ENCODE measurements around the gene AGBL2. TPM values are rescaled to one million over a fixed set of nuclear protein-coding genes. Genes with fewer than 3 reads are reported as not detected.
"Not testable (repeated sequence)": the region's sequence is repeated elsewhere in the genome, so short reads cannot be mapped to it uniquely, and the experiment has no call there.

The AGBL2 gene
- polyA plus RNA-seq, 1 donor from 2014 or later, result not detected

- not testable (repeated sequence) for H3K9me3 ChIP-seq (ENCODE audit: low read length); H3F3A ChIP-seq (ENCODE audit: insufficient read depth, low read length, poor library complexity, severe bottlenecking); H3K4me3 ChIP-seq (ENCODE audit: low read length); H3K9ac ChIP-seq (ENCODE audit: low read length); H3K27ac ChIP-seq (ENCODE audit: low read length); H3K27me3 ChIP-seq (ENCODE audit: insufficient read depth, low read depth, low read length); H3K9me2 ChIP-seq (ENCODE audit: insufficient read depth, low read length); H3K79me2 ChIP-seq (replicated peaks; ENCODE audit: insufficient read depth, low read length); H4K20me1 ChIP-seq (ENCODE audit: insufficient read depth); H3K4me2 ChIP-seq (ENCODE audit: low read length); H2AFZ ChIP-seq (ENCODE audit: low read depth, low read length); H3K36me3 ChIP-seq (ENCODE audit: insufficient read depth, low read length)
Measured at GRCh38 chr11:47707275-47707786, 7.8 kb downstream of the AGBL2 start.

- H3K4me2 ChIP-seq (ENCODE audit: low read length), result no peak overlapping the region
- no peak overlapping the region for H3K27ac ChIP-seq (ENCODE audit: low read length)
- no peak overlapping the region for H3K4me3 ChIP-seq (ENCODE audit: low read length)
- no peak for TF ChIP-seq POLR2AphosphoS5 (IDR thresholded peaks at IDR 0.05)
- H3K9ac ChIP-seq (ENCODE audit: low read length), result no peak overlapping the region
- no peaks in the 10 kb centered on the region for H3K9me3 ChIP-seq (ENCODE audit: low read length)
- H2AFZ ChIP-seq (ENCODE audit: low read depth, low read length), result no peak overlapping the region
- no peaks in the 10 kb centered on the region for H3K36me3 ChIP-seq (ENCODE audit: insufficient read depth, low read length)
- no peaks in the 10 kb centered on the region for H3K79me2 ChIP-seq (replicated peaks; ENCODE audit: insufficient read depth, low read length)
- no peaks in the 10 kb centered on the region for H4K20me1 ChIP-seq (ENCODE audit: insufficient read depth)
- H3K27me3 ChIP-seq (ENCODE audit: insufficient read depth, low read depth, low read length), result no peaks in the 10 kb centered on the region
- no peaks in the 10 kb centered on the region for H3K9me2 ChIP-seq (ENCODE audit: insufficient read depth, low read length)
- no peaks in the 10 kb centered on the region for H3F3A ChIP-seq (ENCODE audit: insufficient read depth, low read length, poor library complexity, severe bottlenecking)
Measured at GRCh38 chr11:47705721-47706120, 9.4 kb downstream of the AGBL2 start.

- Histone ChIP-seq H3K4me2 (ENCODE audit: low read length) (no peak overlapping the region), H3F3A (ENCODE audit: insufficient read depth, low read length, poor library complexity, severe bottlenecking) (no peaks in the 10 kb centered on the region), H3K9me3 (ENCODE audit: low read length) (no peaks in the 10 kb centered on the region), H3K9ac (ENCODE audit: low read length) (no peak overlapping the region), H3K9me2 (ENCODE audit: insufficient read depth, low read length) (no peaks in the 10 kb centered on the region), H3K27me3 (ENCODE audit: insufficient read depth, low read depth, low read length) (no peaks in the 10 kb centered on the region), H3K36me3 (ENCODE audit: insufficient read depth, low read length) (no peaks in the 10 kb centered on the region), H3K79me2 (replicated peaks; ENCODE audit: insufficient read depth, low read length) (no peaks in the 10 kb centered on the region), H4K20me1 (ENCODE audit: insufficient read depth) (no peaks in the 10 kb centered on the region), H3K4me3 (ENCODE audit: low read length) (no peak overlapping the region), H3K27ac (ENCODE audit: low read length) (no peak overlapping the region), H2AFZ (ENCODE audit: low read depth, low read length) (no peak overlapping the region)
- TF ChIP-seq EP300 (conservative IDR thresholded peaks at IDR 0.05; ENCODE audit: poor library complexity, severe bottlenecking), result no peak
- no peak for TF ChIP-seq MXI1 (conservative IDR thresholded peaks at IDR 0.05; ENCODE audit: poor library complexity, severe bottlenecking)
- TF ChIP-seq POLR2AphosphoS5 (IDR thresholded peaks at IDR 0.05), result no peak
- no peak for TF ChIP-seq CTCF (IDR thresholded peaks at IDR 0.05; ENCODE audit: poor library complexity, severe bottlenecking)
- TF ChIP-seq, protein P1, sequence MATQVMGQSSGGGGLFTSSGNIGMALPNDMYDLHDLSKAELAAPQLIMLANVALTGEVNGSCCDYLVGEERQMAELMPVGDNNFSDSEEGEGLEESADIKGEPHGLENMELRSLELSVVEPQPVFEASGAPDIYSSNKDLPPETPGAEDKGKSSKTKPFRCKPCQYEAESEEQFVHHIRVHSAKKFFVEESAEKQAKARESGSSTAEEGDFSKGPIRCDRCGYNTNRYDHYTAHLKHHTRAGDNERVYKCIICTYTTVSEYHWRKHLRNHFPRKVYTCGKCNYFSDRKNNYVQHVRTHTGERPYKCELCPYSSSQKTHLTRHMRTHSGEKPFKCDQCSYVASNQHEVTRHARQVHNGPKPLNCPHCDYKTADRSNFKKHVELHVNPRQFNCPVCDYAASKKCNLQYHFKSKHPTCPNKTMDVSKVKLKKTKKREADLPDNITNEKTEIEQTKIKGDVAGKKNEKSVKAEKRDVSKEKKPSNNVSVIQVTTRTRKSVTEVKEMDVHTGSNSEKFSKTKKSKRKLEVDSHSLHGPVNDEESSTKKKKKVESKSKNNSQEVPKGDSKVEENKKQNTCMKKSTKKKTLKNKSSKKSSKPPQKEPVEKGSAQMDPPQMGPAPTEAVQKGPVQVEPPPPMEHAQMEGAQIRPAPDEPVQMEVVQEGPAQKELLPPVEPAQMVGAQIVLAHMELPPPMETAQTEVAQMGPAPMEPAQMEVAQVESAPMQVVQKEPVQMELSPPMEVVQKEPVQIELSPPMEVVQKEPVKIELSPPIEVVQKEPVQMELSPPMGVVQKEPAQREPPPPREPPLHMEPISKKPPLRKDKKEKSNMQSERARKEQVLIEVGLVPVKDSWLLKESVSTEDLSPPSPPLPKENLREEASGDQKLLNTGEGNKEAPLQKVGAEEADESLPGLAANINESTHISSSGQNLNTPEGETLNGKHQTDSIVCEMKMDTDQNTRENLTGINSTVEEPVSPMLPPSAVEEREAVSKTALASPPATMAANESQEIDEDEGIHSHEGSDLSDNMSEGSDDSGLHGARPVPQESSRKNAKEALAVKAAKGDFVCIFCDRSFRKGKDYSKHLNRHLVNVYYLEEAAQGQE (IDR thresholded peaks at IDR 0.05; ENCODE audit: borderline replicate concordance), result no peak
- no peak for TF ChIP-seq SMC3 (conservative IDR thresholded peaks at IDR 0.05; ENCODE audit: poor library complexity)
- TF ChIP-seq RAD21 (conservative IDR thresholded peaks at IDR 0.05), result no peak
- no peak for TF ChIP-seq EZH2 (IDR thresholded peaks at IDR 0.05; ENCODE audit: borderline replicate concordance, insufficient read depth, low read length, poor library complexity, severe bottlenecking)
- no peak for TF ChIP-seq TAF1 (IDR thresholded peaks at IDR 0.05; ENCODE audit: low read depth)
Measured at GRCh38 chr11:47691979-47692378, 23.2 kb downstream of the AGBL2 start.
